GM19468 (cell line): ENCODE data around the gene SGPP2.

ENCODE experiments used
- ATAC-seq: cut with Tn5 transposase; IDR thresholded peaks from one replicate; pipeline ENCODE4 v1.9.1; 2021; ENCODE audit warnings: mild to moderate bottlenecking, moderate library complexity, moderate number of reproducible peaks; ENCODE audit not compliant: unreplicated experiment; ENCODE audit errors: extremely low read depth

The SGPP2 gene

DNA sequence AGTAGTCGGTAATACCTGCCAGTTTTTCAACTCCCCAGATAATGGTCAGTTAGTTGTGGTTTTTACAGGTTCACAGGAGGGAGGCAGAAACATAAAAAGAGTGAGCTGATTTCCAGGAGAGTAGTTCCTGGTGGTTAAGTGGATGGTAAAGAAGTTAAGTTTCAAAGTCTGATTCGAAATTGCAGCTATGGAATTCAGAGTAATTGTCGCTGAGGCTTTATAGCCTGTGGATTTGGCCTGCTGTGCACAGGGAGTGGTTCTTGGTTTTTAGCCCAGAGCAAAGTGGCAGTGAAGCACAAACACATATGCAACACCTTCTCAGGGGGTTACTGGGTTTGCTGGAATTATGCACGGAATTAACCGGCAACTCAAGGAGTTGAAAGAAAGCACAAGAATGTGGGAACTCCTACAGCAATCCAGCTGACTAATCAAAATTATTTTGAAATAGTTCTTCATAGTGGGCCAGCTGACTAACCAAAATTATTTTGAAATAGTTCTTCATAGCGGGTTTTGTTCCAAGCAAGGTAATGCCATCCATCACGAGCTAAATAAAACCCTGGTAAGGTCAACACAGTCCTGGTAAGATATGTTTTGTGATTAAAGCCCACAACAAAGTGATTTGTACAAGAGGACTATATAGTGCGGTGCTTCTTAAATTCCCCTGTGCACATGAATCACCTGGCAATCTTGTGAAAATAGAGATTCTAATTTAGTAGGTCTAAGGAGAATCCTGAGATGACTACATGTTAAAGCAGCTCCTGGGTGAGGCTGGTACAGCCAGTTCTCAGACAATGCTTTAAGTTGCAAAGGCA is 94.4 kb downstream of the SGPP2 start:
- ATAC-seq = no peak

DNA sequence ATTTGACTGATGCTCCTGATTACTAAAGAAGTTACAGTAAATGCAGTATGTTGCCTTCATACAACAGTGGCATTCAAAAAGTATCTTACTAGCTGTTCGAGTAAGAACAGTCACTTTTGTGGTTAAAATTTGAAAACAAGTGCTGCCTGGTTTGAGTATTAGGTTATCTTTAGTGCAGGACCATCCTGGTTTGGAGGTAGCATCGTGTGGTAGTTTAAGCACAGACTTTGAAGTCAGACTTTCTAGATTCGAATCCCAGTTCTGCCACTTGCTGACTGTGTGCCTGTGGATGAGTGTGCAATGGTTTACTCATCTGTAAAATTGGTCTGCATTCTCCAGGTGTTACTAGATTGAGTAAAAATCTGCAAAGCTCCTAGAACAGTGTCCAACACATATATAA is 96.8 kb downstream of the SGPP2 start:
- peak; percentile 56 for ATAC-seq

- no peak for ATAC-seq
Measured at GRCh38 chr2:222522082-222522481, 97.7 kb downstream of the SGPP2 start.

GRCh38 chr2:222523783-222524544 is 99.6 kb downstream of the SGPP2 start:
- peak; percentile 44 for ATAC-seq

- ATAC-seq = no peak
Measured at GRCh38 chr2:222525811-222526210, 101.5 kb downstream of the SGPP2 start.

DNA sequence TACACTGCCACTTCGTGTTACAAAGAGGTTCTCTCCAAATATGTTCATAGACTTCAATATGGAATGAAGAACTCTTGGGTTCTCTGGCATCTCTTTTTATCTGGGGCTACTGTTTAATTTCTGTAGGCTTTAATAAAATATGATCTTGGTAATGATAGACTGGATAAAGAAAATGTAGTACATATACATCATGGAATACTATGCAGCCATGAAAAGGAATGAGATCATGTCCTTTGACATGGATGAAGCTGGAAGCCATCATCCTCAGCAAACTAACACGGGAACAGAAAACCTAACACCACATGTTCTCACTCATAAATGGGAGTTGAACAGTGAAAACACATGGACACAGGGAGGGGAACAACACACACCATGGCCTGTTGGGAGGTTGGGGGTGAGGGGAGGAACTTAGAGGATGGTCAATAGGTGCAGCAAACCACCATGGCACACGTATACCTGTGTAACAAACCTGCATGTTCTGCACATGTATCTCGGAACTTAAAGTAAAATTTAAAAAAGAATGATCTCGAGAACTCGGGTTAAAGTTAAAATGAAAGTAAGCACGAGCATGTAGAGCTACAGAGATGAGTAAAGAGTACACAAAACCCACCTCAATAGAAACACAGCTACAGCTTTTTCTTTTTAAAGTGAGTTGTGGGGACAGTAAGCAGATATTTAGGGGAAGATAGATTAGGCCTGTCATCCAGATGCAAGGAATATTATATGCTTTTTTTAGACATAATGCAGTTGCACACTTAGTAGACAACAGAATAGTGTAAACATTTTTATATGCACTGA is 102.3 kb downstream of the SGPP2 start:
- no peak for ATAC-seq

GRCh38 chr2:222532315-222532714 is 108.0 kb downstream of the SGPP2 start:
- no peak for ATAC-seq

- ATAC-seq = no peak
Measured at GRCh38 chr2:222535477-222535876, 111.1 kb downstream of the SGPP2 start.

GRCh38 chr2:222538535-222538934 is 114.2 kb downstream of the SGPP2 start:
- ATAC-seq = peak; percentile 32

GRCh38 chr2:222544661-222545060 is 120.3 kb downstream of the SGPP2 start:
- ATAC-seq = no peak

DNA sequence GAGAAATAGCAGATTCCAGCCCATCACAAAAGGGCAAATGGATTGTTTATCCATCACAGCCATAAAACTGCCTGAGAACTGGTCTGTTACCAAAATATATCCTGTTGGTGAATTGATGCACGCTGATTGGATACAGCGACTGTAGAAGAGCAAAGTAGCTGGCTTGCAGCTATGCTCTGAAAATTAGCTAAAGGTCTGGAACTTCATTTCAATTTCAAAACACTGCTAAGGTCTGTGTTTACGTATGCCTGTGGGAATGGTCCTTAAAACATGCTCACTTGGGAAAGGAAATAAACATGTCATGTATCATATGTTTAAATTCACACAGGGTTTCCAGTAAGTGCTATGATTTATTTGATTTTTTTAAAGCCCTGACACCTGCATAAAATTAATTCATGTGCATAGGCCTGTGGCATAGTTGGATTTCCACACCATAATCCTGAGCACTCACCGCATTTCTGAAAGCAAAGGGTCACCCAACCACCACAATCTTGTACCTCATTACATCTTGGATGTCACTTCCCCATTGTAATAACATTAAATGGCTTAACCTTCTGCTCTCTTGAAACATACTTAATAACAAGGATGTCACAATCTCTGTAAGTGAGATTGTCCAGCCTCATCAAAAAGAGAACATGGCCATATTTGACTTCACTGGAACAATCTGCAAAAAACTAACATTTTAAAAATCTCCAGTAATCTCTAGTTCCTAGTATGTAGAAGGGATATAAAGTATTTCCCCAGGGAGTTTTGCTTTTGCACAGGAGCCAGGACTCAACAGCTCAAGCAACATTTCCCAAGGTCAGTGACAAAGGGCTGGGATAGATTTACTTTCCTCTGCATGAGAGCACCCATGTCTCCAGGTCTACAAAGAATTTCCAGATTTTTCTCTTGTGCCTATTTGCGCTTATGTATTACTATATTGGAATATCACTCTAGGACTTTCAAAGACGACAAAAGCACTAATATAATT is 121.8 kb downstream of the SGPP2 start:
- ATAC-seq = no peak

DNA sequence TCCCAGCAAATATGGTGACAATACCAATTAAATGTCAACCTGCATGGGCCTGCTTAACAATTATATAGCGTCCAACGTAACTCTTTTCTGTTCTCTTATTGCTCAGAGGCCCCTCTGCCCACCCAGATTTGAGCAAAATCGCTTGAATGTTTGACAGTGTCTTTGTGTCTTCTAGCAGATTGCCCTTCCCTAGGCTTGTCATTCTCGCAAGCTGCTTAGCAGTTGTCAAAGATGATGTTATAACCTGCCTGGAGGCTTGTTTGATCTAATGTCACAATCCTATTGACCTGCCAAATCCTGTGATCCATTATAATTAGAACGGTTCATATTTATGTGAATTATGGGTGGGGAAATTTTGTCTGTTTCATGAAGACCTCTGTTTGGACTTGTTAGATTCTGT is 122.7 kb downstream of the SGPP2 start:
- no peak for ATAC-seq

DNA sequence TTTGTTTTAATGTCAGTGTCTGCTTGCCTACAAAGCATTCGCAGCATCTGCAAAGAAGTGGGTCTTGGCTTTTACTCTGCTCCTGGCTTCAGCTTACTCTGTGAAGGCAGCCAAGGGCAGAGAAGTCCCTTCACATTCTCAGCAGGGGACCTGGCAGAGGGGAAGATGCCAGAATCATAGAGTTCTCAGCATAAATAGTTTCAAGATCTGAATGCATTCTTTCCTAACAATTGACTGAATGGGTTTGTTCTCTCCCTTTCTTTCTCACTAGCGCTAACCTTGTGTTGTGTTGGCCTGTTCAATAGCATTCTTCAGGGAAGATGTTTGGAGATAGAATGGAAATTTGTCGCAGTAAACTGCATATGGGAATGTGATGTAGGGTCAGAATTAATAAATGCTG is 124.6 kb downstream of the SGPP2 start:
- ATAC-seq = no peak

- ATAC-seq = no peak
Measured at GRCh38 chr2:222554517-222554916, 130.2 kb downstream of the SGPP2 start.

GRCh38 chr2:222561151-222561550 is 136.8 kb downstream of the SGPP2 start:
- ATAC-seq = no peak

DNA sequence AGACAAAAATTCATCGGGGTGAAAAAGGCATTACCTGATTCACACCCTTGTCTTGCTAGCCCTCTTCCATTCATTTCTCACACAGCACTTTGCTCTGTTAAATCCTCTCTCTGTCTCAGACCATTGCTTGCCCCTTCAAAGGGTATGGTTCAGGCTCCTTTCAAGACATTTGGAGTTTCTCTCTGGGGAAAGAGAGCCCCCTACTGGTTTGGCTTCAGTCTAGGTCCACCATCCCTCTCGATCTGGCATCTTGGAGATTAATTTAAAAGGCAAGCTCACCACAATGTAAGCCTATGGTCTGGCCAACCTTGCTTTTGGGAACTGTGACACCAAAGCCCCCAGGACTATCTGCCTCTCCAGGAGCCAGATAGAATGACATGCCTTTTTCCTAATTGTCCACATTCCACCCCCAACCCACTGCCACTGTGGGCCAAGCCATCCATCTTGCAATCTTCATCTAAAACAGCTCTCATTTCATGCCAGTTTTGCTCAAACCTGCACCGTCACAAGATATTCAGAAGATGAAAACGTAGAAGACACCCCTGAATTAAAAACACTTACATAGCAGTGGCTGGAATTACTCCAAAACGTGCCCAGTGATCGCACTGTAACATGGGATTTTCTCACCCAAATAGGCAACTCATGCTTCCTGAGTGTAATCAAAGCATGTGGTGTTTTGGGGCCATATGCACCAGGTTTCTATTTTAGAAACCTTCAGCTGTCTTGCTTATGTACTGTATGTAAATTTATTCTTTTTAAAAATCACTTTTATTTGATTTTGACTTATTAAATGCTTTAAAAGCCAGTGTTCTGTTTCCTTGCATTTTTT is 137.7 kb downstream of the SGPP2 start:
- ATAC-seq = peak; percentile 67

- ATAC-seq = no peak
Measured at GRCh38 chr2:222563106-222563718, 138.9 kb downstream of the SGPP2 start.

GRCh38 chr2:222563936-222564335 is 139.6 kb downstream of the SGPP2 start:
- ATAC-seq = no peak
